Activated CD4-positive, alpha-beta T cell treated with anti-CD3 and anti-CD28 coated beads for 1 hour (primary cell): ENCODE results near the gene BTBD9.

Source experiments
- DNase-seq: peaks from one replicate; pipeline ENCODE4 v3.0.0-alpha.2; 2020

BTBD9 gene

DNA sequence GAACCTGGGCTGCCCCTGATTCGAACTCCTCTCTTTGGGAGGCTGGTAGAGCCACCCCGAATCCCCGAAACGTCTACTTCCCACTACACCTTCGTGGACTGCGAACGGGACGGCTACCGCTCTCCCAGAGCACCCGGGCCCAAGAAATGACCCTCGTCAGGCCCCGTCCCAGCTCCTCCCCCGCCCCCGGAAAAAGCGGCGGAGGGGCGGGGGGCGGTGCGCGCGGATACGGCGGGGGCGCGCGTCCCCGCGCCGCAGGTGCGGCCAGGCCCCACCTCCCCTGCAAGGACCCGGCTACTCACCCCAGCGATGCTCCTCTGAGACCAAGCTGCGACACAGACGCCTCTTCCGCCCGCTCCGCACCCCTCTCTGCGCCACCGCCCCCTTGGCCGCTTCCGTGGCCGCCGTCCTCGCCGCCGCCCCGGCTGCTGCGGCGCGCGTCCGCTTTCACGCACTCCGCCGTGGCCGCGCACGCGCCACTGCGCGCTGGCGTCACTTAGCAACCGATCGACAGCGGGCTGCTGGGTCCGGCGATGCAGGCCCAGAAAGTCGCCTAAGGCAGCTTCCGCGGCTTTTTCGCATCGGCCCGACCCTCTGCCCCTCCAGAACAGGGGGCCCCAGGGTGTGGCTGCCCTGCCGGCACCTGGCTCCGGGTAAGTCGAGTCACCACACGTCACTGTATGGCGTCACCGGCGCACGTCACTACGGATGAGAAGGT lies at the start of gene BTBD9:
Gene BTBD9 (minus strand): TSS at position 432 of the 718 bp plus-strand sequence.
- DNase-seq, result peak; percentile 76

GRCh38 chr6:38688579-38689087 lies 48.9 kb upstream of the BTBD9 start:
- no peak for DNase-seq

DNA sequence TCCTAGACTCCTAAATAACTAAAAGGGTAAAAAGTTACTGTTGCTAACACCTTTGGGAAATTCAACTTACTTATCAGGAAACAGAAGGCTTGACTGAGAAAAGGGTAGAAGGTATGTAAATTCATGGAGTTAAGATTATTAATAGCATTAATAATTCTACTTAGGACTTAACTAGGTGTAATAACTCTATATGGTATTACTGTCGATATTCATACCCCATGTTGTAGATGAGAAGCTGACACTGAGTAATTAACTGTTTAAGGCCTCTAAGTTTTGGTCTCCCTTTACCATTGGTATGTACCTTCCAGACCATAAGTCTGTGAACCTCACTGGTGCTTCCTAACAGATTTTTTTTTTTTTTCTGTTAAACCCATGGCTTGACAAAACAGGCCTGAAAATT lies 47.8 kb upstream of the BTBD9 start:
- DNase-seq, result no peak

DNA sequence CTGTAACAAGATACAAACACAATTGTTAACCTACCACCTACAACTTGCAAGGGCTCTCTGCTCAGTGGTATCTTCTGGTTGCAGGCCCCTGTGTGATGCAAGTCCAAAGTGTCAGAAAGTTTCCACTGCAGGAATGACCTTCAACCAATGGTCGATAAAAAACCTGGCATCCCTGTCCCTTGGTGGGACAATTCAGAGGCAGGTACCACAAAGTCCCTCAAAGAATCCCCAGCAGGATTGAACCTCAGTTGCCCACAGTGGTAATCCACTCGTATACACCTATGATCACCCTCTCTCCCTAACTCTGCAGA lies 47.3 kb upstream of the BTBD9 start:
- DNase-seq, result no peak

DNA sequence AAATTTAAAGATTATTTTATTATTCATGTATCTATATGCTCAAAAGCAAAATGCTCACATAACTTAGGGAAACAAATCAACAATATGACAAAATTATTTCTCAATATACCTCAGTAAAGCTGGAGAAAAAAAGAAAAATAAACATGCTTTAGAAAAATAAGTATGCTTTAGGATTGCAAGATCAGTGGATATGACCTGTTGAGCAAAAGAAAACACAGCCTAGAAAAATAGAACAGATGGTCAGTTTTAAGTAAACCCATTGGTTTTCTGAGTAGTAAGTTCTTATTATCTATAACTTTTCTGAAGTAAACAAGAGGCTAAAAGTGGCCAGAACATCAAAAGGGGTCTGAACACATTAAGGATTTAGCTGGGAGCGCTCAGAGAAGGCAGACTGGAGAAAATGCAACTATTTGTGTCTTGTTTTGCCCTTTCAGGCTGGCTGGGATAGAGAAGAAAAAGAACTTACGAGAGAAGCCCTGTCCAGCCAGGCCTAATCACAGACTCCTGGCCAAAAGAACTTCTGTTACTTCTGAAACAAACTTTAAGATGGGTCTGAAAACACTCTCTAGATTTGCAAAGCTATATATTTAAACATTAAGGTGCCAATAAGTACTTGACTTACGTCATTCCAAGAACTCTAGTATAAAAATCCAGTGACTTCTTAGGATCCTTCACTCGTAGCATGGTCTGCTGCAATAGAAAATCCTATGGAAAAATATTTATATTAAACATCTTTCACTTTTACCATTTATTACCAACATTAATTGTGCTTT lies 46.7 kb upstream of the BTBD9 start:
- DNase-seq, result no peak

DNA sequence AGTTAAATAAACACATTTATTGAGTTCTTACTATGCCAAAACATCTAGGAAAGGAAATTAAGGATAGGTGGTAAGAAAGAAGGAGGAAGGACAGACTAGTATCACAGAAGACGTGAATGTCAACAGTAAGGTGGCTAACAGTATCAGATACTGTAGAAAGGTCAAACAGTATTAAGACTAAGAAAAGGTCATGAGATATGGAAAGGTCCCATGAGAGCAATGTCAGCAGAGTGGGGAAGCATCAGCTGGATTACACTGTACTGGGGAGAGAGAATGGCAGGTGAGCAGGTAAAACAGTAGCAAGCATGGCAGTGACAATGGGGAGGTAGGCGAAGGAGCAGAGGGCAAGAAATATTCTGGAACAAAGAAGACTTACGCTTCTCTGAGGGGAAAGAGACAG lies 45.2 kb upstream of the BTBD9 start:
- no peak for DNase-seq

DNA sequence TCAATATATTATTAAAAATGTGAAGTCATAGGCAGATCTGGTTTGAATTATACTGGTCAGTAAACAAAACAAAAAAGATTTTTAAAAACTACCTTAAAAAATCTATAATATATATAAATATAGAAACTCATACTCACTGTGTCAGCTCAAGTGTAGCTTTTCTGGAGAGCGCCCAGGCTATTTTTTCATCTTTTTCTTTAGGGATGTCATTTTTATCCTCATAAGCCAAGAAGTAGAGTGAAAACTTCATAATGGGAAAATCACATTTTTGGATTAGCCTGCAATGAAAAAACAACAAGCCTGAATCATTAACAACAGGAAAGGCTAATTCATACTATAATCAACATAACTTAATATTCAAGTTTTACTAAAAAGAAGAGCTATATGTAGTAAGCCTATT lies 44.5 kb upstream of the BTBD9 start:
- DNase-seq, result no peak

GRCh38 chr6:38681850-38682249 lies 42.1 kb upstream of the BTBD9 start:
- DNase-seq, result no peak

GRCh38 chr6:38679668-38680067 lies 39.9 kb upstream of the BTBD9 start:
- no peak for DNase-seq

GRCh38 chr6:38678178-38678760 lies 38.5 kb upstream of the BTBD9 start:
- no peak for DNase-seq

DNA sequence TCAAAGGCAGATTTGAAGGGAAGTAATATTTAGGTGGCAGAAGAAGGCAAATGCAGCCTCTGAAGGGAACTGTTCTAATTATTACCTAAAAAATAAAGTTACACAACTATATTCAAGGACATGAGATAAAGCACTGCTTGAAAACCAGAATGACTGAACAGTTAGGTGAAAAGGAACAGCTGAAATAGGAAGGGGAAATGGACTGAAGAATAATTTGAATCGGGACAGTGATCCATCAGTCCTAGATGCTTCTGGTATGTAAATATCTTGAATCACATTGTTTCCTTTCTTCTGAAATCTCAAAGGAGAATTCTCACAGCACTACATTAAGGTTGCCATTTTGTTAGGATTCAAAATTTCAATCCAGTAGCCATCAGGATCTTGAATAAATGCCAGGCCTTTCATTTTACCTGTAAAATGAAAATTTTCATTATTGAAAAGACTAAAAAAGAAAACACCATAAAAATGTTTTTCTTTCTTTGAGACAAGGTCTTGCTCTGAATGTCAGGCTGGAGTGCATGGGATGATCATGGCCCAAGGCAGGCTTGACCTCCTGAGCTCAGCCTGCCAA lies 37.3 kb upstream of the BTBD9 start:
- no peak for DNase-seq

- DNase-seq, result no peak
Observed at GRCh38 chr6:38676236-38676973, 36.7 kb upstream of the BTBD9 start.

DNA sequence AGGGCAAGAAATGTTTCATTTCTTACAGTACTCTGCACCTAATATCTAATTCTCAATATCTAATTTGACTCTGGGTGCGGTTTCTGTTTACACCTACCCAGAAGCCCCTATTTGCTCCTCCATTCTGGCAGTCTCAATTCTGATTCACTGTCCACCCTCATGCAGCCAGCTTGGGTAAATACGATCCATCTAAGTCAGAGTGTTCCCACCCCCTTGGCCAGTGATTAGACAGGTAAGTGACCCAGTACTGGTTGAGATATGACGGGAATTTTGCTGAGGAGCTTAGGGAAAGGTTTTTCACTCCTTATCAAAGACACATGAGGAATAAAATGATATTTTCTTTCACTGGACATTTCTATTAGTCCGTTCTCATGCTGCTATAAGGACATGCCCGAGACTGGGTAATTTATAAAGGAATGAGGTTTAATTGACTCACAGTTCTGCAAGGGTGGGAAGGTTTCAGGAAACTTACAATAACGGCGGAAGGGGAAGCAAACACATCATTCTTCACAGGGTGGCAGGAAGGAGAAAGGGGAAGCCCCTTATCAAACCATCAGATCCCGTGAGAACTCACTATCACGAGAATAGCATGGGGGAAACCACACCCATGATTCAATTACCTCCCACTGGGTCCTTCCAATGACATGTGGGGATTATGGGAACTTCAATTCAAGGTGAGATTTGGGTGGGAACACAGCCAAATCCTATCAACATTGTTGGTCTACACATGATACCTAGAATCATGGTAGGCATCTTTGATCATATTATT lies 33.9 kb upstream of the BTBD9 start:
- DNase-seq, result no peak

- no peak for DNase-seq
Observed at GRCh38 chr6:38671885-38672467, 32.2 kb upstream of the BTBD9 start.

DNA sequence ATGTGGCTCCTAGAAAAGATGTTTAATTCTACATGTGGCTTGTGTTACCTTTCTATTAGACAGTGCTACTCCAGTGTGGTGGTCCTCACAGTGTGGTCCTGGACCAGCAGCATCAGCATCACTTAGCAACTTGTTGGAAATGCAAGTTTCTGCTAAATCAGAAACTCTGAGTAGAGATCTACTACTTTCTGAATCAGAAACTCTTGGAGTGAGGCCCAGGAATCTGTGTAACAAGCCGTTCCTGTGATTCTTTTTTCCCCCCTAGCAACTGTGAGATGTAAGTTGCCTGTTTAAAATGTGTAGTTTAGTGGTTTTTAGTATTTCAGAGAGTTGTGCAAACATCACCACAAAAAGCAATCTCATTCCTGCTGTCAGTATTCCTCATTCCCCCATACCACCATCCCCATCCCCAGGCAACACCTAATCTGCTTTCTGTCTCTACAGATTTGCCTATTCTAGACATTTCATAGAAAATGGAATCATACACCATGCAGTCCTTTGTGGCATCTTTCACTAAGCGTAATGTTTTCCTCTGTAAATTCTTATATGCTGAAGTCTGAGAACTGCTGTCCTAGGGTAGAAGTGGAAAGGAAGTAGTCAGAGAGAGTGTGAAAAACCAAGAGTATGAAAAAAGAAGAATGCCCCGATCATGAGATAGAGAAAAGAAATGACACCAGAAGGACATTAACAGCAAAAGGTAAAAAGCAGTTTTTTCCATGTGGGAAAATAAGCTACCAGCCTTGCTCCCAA lies 18.9 kb upstream of the BTBD9 start:
- DNase-seq, result no peak

GRCh38 chr6:38656896-38657295 lies 17.2 kb upstream of the BTBD9 start:
- no peak for DNase-seq

DNA sequence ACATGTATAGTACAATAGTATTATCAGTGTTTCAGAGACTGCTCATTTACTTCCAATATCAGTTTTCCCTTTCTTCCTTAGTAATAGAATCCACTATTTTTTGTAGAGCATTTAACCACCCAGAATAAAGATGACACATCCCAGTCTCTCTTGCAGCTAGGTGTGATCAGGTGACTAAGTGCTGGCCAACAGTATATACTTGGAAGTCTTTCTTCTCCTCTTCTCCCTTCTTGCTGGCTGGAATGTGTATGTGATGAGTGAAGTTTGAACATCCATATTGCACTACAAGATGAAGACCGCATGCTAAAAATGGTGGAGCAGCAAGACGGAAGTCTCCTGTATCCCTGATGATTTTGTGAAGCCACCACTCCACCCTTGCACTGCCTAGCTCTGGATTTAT lies 14.5 kb upstream of the BTBD9 start:
- DNase-seq, result no peak

GRCh38 chr6:38651121-38651784 lies 11.5 kb upstream of the BTBD9 start:
- DNase-seq, result no peak

DNA sequence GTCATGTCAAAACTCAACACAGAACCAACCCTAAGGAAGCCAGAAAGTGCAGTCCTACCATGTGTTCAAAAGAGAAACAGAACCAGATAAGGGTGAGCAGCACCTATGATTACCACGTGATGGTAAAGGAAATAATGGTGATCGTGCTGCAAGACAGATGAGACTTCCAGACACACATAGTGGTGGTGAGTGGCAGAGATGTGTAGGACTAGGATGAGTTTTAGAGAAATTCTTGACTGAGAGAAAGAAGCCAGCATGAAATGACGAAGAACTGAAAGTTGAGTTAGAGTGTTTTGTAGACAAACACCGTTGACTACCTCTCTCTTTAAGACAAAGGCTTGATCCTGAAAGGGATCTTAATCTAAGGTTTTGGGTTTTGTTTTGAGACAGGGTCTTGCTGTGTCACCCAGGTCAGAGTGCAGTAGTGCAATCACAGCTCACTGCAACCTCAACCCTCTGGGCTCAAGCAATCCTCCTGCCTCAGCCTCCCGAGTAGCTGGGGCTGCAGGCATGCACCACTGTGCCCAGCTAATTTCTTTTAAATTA lies 10.6 kb upstream of the BTBD9 start:
- no peak for DNase-seq

DNA sequence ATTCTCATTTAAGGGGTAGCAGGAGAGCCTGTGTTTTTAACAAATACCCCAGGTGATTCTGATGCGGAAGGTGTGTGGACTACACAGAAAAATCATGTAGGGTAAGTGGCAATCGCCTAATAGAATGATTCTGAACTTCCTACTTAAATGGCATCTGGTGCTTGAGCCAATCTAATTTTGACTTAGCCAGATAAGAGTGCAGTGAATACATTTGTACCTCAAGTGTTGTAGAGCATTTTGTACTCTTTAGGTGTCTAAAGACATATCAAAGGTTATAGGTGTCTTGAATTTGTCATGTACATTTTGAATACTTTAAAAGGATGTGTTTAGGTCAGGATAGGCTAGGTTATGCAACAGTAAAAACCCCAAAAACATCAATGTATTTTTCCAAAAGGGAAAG lies 10.0 kb upstream of the BTBD9 start:
- no peak for DNase-seq
